ENCODE data around the gene TTC39C. TPM values are rescaled to one million over a fixed set of nuclear protein-coding genes. Genes with fewer than 3 reads are reported as not detected.

The TTC39C gene
- total RNA-seq, 1 experiment from 2014 or later, result 24.0 TPM

DNA sequence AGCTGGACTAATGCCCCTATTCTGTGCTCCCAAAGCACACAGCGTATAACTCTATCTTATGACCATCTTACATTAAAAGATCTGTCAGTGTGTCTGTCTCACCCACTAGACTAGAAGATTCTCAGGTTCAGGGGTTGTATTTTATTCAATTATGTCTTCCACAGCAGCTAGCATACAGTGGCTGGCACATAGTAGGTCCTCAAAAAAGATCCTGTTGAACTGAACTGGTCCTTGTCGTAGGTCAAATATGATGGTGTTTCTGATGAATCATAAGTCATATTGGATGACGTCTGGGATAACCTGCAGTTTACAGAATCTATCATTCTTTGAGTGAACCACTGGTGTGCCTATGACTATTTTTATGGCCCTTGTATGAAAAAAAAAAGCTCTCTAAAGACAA lies 11.3 kb upstream of the TTC39C start:
- CTCF ChIA-PET, result no interaction called here

DNA sequence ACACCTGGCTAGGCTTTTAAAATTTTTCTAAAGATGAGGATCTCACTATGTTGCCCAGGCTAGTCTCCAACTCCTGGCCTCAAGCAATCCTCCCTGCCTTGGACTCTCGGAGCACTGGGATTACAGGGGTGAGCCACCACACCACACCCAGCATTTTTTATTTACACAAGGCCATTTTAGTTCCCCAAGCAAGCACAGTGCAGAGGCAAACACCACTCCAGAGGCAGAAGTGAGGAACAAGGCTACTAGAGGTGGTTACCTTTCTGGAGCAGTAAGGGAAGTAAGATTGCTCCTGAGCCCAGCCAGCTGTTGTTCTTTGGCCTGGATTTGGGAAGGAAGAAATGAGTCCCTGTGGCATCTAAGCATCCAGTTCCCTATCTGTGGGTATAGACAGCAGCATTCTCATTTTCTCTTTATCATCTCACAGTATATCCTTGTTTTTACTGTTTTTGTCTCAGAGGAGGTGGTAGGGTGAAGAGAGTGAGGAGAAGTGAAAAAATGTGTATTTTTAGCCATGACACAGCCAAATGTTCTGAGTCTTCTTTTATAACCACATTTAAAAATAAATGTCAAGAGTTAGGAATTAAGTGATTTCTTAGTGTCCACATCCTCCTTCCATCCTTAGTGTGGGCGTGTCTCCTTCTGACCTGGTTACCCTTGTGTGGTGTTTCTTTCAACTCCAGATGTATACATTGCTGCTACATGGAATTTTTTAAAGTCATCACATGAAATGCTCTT lies 10.5 kb upstream of the TTC39C start:
- TF ChIP-seq, protein P1, sequence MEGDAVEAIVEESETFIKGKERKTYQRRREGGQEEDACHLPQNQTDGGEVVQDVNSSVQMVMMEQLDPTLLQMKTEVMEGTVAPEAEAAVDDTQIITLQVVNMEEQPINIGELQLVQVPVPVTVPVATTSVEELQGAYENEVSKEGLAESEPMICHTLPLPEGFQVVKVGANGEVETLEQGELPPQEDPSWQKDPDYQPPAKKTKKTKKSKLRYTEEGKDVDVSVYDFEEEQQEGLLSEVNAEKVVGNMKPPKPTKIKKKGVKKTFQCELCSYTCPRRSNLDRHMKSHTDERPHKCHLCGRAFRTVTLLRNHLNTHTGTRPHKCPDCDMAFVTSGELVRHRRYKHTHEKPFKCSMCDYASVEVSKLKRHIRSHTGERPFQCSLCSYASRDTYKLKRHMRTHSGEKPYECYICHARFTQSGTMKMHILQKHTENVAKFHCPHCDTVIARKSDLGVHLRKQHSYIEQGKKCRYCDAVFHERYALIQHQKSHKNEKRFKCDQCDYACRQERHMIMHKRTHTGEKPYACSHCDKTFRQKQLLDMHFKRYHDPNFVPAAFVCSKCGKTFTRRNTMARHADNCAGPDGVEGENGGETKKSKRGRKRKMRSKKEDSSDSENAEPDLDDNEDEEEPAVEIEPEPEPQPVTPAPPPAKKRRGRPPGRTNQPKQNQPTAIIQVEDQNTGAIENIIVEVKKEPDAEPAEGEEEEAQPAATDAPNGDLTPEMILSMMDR (conservative IDR thresholded peaks at IDR 0.05; ENCODE audit: low read depth, low read length), result no peak
- TF ChIP-seq EZH2 (IDR thresholded peaks at IDR 0.05; ENCODE audit: borderline replicate concordance, low read depth, low read length, poor library complexity, severe bottlenecking), result no peak
- Histone ChIP-seq H3K27ac (ENCODE audit: low read depth, low read length, poor library complexity, severe bottlenecking) (no peak overlapping the region), H3K4me1 (ENCODE audit: insufficient read depth, low read length, poor library complexity, severe bottlenecking) (no peaks in the 10 kb centered on the region), H3K4me3 (ENCODE audit: low read depth, low read length, poor library complexity, severe bottlenecking) (no peak overlapping the region), H3K36me3 (ENCODE audit: insufficient read depth, low read length, poor library complexity, severe bottlenecking) (no peaks in the 10 kb centered on the region), H3K9me3 (ENCODE audit: low read depth, low read length, poor library complexity, severe bottlenecking) (no peaks in the 10 kb centered on the region), H3K27me3 (replicated peaks; ENCODE audit: insufficient read depth, low read depth, low read length, poor library complexity) (peaks cover under 1% of the 10 kb centered on the region)
- intact Hi-C loops (cut with micrococcal nuclease; ENCODE audit: unreplicated experiment), result no loop called here
- ChIA-PET POLR2A (ENCODE audit: low non-redundant PET) (no interaction called here), CTCF (no interaction called here)
- no peak for DNase-seq (ENCODE audit: low spot score)
- BruUV-seq (replicated peaks), result no TSS peak

More for the DNA sequence above, 11.3 kb upstream of the TTC39C start:
- BruUV-seq (replicated peaks), result no TSS peak
- TF ChIP-seq, protein P1 (conservative IDR thresholded peaks at IDR 0.05; ENCODE audit: low read depth, low read length), result no peak
- TF ChIP-seq EZH2 (IDR thresholded peaks at IDR 0.05; ENCODE audit: borderline replicate concordance, low read depth, low read length, poor library complexity, severe bottlenecking), result no peak
- intact Hi-C loops (cut with micrococcal nuclease; ENCODE audit: unreplicated experiment), result no loop called here
- DNase-seq (ENCODE audit: low spot score), result no peak
- POLR2A ChIA-PET (ENCODE audit: low non-redundant PET), result no interaction called here
- no peaks in the 10 kb centered on the region for H3K27me3 ChIP-seq (replicated peaks; ENCODE audit: insufficient read depth, low read depth, low read length, poor library complexity)
- H3K4me1 ChIP-seq (ENCODE audit: insufficient read depth, low read length, poor library complexity, severe bottlenecking), result no peaks in the 10 kb centered on the region
- H3K36me3 ChIP-seq (ENCODE audit: insufficient read depth, low read length, poor library complexity, severe bottlenecking), result no peaks in the 10 kb centered on the region
- no peak overlapping the region for H3K4me3 ChIP-seq (ENCODE audit: low read depth, low read length, poor library complexity, severe bottlenecking)
- no peaks in the 10 kb centered on the region for H3K9me3 ChIP-seq (ENCODE audit: low read depth, low read length, poor library complexity, severe bottlenecking)
- no peak overlapping the region for H3K27ac ChIP-seq (ENCODE audit: low read depth, low read length, poor library complexity, severe bottlenecking)

DNA sequence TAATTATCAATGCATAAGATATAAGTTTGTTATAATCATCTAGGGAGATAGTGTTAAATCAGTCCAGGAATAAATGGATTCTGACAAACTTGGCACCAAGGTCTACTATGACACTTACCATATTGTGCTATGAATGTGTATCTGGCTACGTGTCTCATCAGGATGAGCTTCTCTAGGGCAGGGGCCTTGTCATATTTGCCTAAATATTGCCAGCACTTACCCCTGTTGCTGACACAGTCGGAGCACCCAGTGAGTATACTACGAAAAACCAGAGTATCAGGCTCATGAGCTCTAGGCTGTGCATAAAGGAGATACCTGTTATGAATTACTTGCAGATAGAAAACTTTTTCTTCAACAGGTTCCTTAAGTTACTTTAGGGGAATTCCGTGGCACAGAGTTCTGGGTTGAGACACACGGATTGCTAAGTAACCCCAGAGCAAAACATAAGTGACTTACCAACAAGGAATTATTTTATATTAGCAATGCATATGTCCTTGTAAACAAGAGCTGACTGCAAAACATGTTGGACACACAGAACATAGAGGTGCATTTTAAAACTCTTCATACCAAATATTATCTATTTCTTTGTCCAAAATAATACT lies 7.7 kb upstream of the TTC39C start:
- no peak overlapping the region for H3K27ac ChIP-seq (ENCODE audit: low read depth, low read length, poor library complexity, severe bottlenecking)
- peaks cover 3% of the 10 kb centered on the region for H3K27me3 ChIP-seq (replicated peaks; ENCODE audit: insufficient read depth, low read depth, low read length, poor library complexity)
- intact Hi-C loops (cut with micrococcal nuclease; ENCODE audit: unreplicated experiment), result no loop called here
- no TSS peak for BruUV-seq (replicated peaks)
- no peak for TF ChIP-seq EZH2 (IDR thresholded peaks at IDR 0.05; ENCODE audit: borderline replicate concordance, low read depth, low read length, poor library complexity, severe bottlenecking)
- TF ChIP-seq, protein P1 (conservative IDR thresholded peaks at IDR 0.05; ENCODE audit: low read depth, low read length), result no peak
- H3K4me3 ChIP-seq (ENCODE audit: low read depth, low read length, poor library complexity, severe bottlenecking), result no peak overlapping the region
- no peaks in the 10 kb centered on the region for H3K36me3 ChIP-seq (ENCODE audit: insufficient read depth, low read length, poor library complexity, severe bottlenecking)
- no peaks in the 10 kb centered on the region for H3K9me3 ChIP-seq (ENCODE audit: low read depth, low read length, poor library complexity, severe bottlenecking)
- ChIA-PET POLR2A (ENCODE audit: low non-redundant PET) (no interaction called here), CTCF (no interaction called here)
- DNase-seq (ENCODE audit: low spot score), result no peak
- H3K4me1 ChIP-seq (ENCODE audit: insufficient read depth, low read length, poor library complexity, severe bottlenecking), result no peaks in the 10 kb centered on the region
